Measurements from ENCODE around the gene LYPD6. TPM values are rescaled to one million over a fixed set of nuclear protein-coding genes. Genes with fewer than 3 reads are reported as not detected.

LYPD6 gene
- total RNA-seq, 2 donors from 2014 or later = 5.2 to 8.4 TPM

GRCh38 chr2:149458502-149458901 is 128.1 kb downstream of the LYPD6 start:
- H3K27ac ChIP-seq = no peak overlapping the region
- H3K9me3 ChIP-seq = no peaks in the 10 kb centered on the region
- no peak for DNase-seq
- no peaks in the 10 kb centered on the region for H3K27me3 ChIP-seq
- no peaks in the 10 kb centered on the region for H3K4me1 ChIP-seq
- no peak overlapping the region for H3K4me3 ChIP-seq
- TF ChIP-seq, protein P1, sequence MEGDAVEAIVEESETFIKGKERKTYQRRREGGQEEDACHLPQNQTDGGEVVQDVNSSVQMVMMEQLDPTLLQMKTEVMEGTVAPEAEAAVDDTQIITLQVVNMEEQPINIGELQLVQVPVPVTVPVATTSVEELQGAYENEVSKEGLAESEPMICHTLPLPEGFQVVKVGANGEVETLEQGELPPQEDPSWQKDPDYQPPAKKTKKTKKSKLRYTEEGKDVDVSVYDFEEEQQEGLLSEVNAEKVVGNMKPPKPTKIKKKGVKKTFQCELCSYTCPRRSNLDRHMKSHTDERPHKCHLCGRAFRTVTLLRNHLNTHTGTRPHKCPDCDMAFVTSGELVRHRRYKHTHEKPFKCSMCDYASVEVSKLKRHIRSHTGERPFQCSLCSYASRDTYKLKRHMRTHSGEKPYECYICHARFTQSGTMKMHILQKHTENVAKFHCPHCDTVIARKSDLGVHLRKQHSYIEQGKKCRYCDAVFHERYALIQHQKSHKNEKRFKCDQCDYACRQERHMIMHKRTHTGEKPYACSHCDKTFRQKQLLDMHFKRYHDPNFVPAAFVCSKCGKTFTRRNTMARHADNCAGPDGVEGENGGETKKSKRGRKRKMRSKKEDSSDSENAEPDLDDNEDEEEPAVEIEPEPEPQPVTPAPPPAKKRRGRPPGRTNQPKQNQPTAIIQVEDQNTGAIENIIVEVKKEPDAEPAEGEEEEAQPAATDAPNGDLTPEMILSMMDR (IDR thresholded peaks at IDR 0.05) = no peak
- intact Hi-C loops (cut with DNase I) = no loop called here
- no peaks in the 10 kb centered on the region for H3K36me3 ChIP-seq
- no peak overlapping the region for H3K9ac ChIP-seq (ENCODE audit: low read depth in 2 of 2, low read length in 2 of 2)

GRCh38 chr2:149463328-149464002 is 133.1 kb downstream of the LYPD6 start:
- H3K27ac ChIP-seq = no peak overlapping the region
- no peaks in the 10 kb centered on the region for H3K4me1 ChIP-seq
- TF ChIP-seq, protein P1 (IDR thresholded peaks at IDR 0.05) = no peak
- no peaks in the 10 kb centered on the region for H3K9me3 ChIP-seq
- H3K9ac ChIP-seq (ENCODE audit: low read depth in 2 of 2, low read length in 2 of 2) = no peak overlapping the region
- intact Hi-C loops (cut with DNase I) = no loop called here
- H3K36me3 ChIP-seq = no peaks in the 10 kb centered on the region
- no peak overlapping the region for H3K4me3 ChIP-seq
- no peaks in the 10 kb centered on the region for H3K27me3 ChIP-seq
- DNase-seq = no peak

DNA sequence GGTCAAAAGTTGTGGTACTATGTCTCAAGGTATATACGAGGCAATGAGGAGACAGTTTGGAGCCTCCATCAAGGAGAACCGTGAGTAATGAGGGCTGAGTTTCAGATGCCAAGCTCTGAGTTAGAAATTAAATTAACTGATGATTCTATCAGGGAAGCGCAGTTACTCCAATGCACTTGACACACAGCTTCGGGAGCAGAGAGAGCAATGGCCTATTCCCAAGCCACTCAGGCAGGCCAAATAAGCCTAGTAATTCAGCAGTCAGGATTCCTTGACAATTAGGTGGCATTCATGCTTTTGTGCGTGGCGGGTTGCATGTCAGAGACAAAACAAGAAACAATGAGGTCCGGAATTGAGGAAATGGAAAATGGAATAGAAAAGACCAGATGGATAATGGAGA is 134.0 kb downstream of the LYPD6 start:
- no peaks in the 10 kb centered on the region for H3K27me3 ChIP-seq

GRCh38 chr2:149465873-149466272 is 135.5 kb downstream of the LYPD6 start:
- no peaks in the 10 kb centered on the region for H3K27me3 ChIP-seq
- no peak overlapping the region for H3K27ac ChIP-seq
- H3K9me3 ChIP-seq = no peaks in the 10 kb centered on the region
- DNase-seq = no peak
- H3K9ac ChIP-seq (ENCODE audit: low read depth in 2 of 2, low read length in 2 of 2) = no peak overlapping the region
- intact Hi-C loops (cut with DNase I) = no loop called here
- no peaks in the 10 kb centered on the region for H3K36me3 ChIP-seq
- no peaks in the 10 kb centered on the region for H3K4me1 ChIP-seq
- H3K4me3 ChIP-seq = no peak overlapping the region
- TF ChIP-seq, protein P1 (IDR thresholded peaks at IDR 0.05) = no peak

More for the DNA sequence above, 134.0 kb downstream of the LYPD6 start:
- intact Hi-C loops (cut with DNase I) = no loop called here
- Histone ChIP-seq H3K4me1 (no peaks in the 10 kb centered on the region), H3K27ac (no peak overlapping the region), H3K9ac (ENCODE audit: low read depth in 2 of 2, low read length in 2 of 2) (no peak overlapping the region), H3K4me3 (no peak overlapping the region), H3K9me3 (no peaks in the 10 kb centered on the region), H3K36me3 (no peaks in the 10 kb centered on the region)
- no peak for DNase-seq
- TF ChIP-seq, protein P1 (IDR thresholded peaks at IDR 0.05) = no peak

DNA sequence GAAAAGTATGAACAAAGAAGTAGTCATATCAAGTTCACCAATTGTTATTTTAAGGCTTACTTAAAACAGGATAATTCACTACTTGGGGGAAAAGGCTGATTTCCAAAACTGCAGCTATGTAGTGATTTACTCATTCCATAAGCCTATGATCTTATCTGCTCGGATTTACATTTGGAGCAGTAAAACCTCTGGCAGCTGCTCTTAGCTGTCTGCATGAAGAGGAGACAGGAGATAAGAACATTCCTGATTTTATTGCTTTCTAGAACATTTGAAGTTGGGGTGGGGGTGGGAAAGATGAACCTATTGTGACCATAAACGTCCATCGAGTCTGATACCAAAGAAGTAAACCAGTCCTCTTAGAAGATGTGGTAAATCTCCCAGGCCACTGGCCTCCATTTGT is 136.2 kb downstream of the LYPD6 start:
- Histone ChIP-seq H3K27ac (no peak overlapping the region), H3K9ac (ENCODE audit: low read depth in 2 of 2, low read length in 2 of 2) (no peak overlapping the region), H3K4me3 (no peak overlapping the region), H3K36me3 (no peaks in the 10 kb centered on the region), H3K9me3 (no peaks in the 10 kb centered on the region), H3K4me1 (no peaks in the 10 kb centered on the region), H3K27me3 (no peaks in the 10 kb centered on the region)
- TF ChIP-seq, protein P1 (IDR thresholded peaks at IDR 0.05) = no peak
- DNase-seq = no peak
- intact Hi-C loops (cut with DNase I) = no loop called here

Data from colonic mucosa (tissue), 4 donors.